Gastroesophageal sphincter (tissue), 4 donors: ENCODE measurements around the gene ROR1. TPM values are rescaled to one million over a fixed set of nuclear protein-coding genes. Genes with fewer than 3 reads are reported as not detected.

Experiments
- ATAC-seq: fragments of 150-250 bp; one replicate; pipeline ENCODE4 v1.9.1; 2016; ENCODE audit warnings: mild to moderate bottlenecking, moderate library complexity
- H3K27ac ChIP-seq, 4 donors: fragments of 200-600 bp; sonication (generic) in 3 of 4; 1 replicate in 3 of 4; 2 replicates in 1 of 4; pipeline ENCODE4 v1.5.1; 2016 to 2019
- H3K27me3 ChIP-seq: fragments of 200-600 bp; sonication (generic); one replicate; pipeline ENCODE4 v1.5.1; 2019
- H3K36me3 ChIP-seq, 2 donors: fragments of 200-600 bp; sonication (generic); one replicate each; pipeline ENCODE4 v1.5.1; 2019; ENCODE audit warnings: control low read depth in 1 of 2
- H3K4me1 ChIP-seq, 3 donors: fragments of 200-600 bp; sonication (generic); 1 replicate in 2 of 3; 2 replicates in 1 of 3; pipeline ENCODE4 v1.5.1; 2016 to 2019; ENCODE audit warnings: control low read depth in 2 of 3
- H3K4me3 ChIP-seq, 2 donors: fragments of 200-600 bp; sonication (generic); one replicate each; pipeline ENCODE4 v1.5.1; 2019; ENCODE audit warnings: mild to moderate bottlenecking in 1 of 2, moderate library complexity in 1 of 2
- H3K9me3 ChIP-seq, 3 donors: fragments of 200-600 bp; sonication (generic); one replicate each; pipeline ENCODE4 v1.5.1; 2017 to 2019; ENCODE audit warnings: control low read depth in 2 of 3
- EP300 ChIP-seq: sonication (generic); formaldehyde crosslinking; IDR thresholded peaks from one replicate; pipeline ENCODE4 v1.6.1; 2017; ENCODE audit warnings: antibody characterized with exemption, mild to moderate bottlenecking
- POLR2A ChIP-seq, 2 donors: fragments of 450-650 bp; IDR thresholded peaks; one replicate each; pipeline ENCODE4 v1.6.1; 2017; ENCODE audit warnings: antibody characterized with exemption in 2 of 2, mild to moderate bottlenecking in 2 of 2, moderate library complexity in 1 of 2
- POLR2AphosphoS5 ChIP-seq: sonication (generic); formaldehyde crosslinking; IDR thresholded peaks from one replicate; pipeline ENCODE4 v1.6.1; 2017; ENCODE audit warnings: antibody characterized with exemption
- WGBS, 2 donors: methylation state at CpG; one replicate each; pipeline ENCODE4 v1.1.5; 2018; ENCODE audit warnings: low coverage in 1 of 2; 5-methylcytosine and 5-hydroxymethylcytosine counted together
- total RNA-seq, 4 donors: library from RNA; depleted of rRNA; stranded (reverse); fragments of >200 nt; gene quantifications; one replicate each; pipeline ENCODE4 v1.1.0, GENCODE V29; 2016
- TF ChIP-seq, protein P1 (sequence below), 4 experiments: fragments of 200-600 bp in 2 of 4; fragments of 450-650 bp in 2 of 4; sonication (generic) in 1 of 4; IDR thresholded peaks; one replicate each; pipeline ENCODE4 v1.5.1; 2017 to 2019; ENCODE audit warnings: antibody characterized with exemption in 4 of 4, mild to moderate bottlenecking in 2 of 4, moderate library complexity in 2 of 4

Gene ROR1
- total RNA-seq, 4 donors from 2014 or later: 5.0 to 38.0 (median 8.3) TPM

GRCh38 chr1:64200064-64200463, 426.2 kb downstream of the ROR1 start:
- Histone ChIP-seq H3K9me3 (no peaks in the 10 kb centered on the region), H3K36me3 (no peaks in the 10 kb centered on the region), H3K4me1 (peaks cover 0 to 13% (median 0%) of the 10 kb centered on the region in 3 donors), H3K4me3 (no peak overlapping the region), H3K27me3 (no peaks in the 10 kb centered on the region), H3K27ac (no peak overlapping the region)
- no peak for ATAC-seq
- no peak for TF ChIP-seq EP300
- TF ChIP-seq, protein P1, sequence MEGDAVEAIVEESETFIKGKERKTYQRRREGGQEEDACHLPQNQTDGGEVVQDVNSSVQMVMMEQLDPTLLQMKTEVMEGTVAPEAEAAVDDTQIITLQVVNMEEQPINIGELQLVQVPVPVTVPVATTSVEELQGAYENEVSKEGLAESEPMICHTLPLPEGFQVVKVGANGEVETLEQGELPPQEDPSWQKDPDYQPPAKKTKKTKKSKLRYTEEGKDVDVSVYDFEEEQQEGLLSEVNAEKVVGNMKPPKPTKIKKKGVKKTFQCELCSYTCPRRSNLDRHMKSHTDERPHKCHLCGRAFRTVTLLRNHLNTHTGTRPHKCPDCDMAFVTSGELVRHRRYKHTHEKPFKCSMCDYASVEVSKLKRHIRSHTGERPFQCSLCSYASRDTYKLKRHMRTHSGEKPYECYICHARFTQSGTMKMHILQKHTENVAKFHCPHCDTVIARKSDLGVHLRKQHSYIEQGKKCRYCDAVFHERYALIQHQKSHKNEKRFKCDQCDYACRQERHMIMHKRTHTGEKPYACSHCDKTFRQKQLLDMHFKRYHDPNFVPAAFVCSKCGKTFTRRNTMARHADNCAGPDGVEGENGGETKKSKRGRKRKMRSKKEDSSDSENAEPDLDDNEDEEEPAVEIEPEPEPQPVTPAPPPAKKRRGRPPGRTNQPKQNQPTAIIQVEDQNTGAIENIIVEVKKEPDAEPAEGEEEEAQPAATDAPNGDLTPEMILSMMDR (IDR thresholded peaks at IDR 0.05): no peak
- TF ChIP-seq POLR2A (IDR thresholded peaks at IDR 0.05): no peak
- TF ChIP-seq POLR2AphosphoS5: no peak
- 0 to 89% methylated on average over 1 of the region's 1 CpG for WGBS, 2 donors

GRCh38 chr1:64203420-64203819, 429.6 kb downstream of the ROR1 start, which contains the start of gene UBE2U:
UBE2U (plus strand) TSS chr1:64203623; CDS start chr1:64204051, 428 bp downstream.
- H3K27me3 ChIP-seq: no peaks in the 10 kb centered on the region
- H3K27ac ChIP-seq: no peak within 1 kb of the TSS
- H3K4me3 ChIP-seq: no peak within 1 kb of the TSS
- H3K36me3 ChIP-seq: no peaks in the 10 kb centered on the region
- TF ChIP-seq POLR2A (IDR thresholded peaks at IDR 0.05): no peak
- TF ChIP-seq, protein P1 (IDR thresholded peaks at IDR 0.05): no peak
- no peak for TF ChIP-seq EP300
- no peak for TF ChIP-seq POLR2AphosphoS5
- ATAC-seq: no peak
- WGBS, 2 donors: 80 to 98% methylated on average over 2 to 8 of the region's 23 CpGs
- no peaks in the 10 kb centered on the region for H3K9me3 ChIP-seq
- no peaks in the 10 kb centered on the region for H3K4me1 ChIP-seq

DNA sequence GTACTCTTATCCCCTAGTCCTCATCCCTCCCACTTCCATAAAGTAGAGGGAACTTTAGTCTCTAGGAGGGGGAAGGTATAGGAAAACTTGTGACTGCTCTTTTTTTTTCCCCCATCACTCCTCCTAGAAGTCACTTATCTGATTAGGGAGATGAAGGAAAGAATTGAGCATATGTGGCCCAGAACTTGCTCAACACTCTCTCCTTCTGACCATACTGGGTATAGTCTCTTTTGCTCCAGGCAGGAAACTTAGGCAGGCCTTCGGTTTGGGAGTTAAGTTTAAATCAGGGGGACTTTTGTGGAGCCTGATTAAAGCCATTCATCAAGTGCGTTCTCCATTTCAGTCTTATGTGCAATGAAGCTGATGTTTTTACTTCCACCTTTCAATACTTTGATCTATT, 435.4 kb downstream of the ROR1 start:
- Histone ChIP-seq H3K27ac (no peak overlapping the region), H3K4me3 (no peak overlapping the region), H3K4me1 (no peaks in the 10 kb centered on the region), H3K9me3 (no peaks in the 10 kb centered on the region), H3K27me3 (no peaks in the 10 kb centered on the region), H3K36me3 (no peaks in the 10 kb centered on the region)
- WGBS, 2 donors: 79% methylated on average over 2 of the region's 2 CpGs; no CpG with 5 or more reads in 1 of the 2 donors
- TF ChIP-seq POLR2A (IDR thresholded peaks at IDR 0.05) (no peak), POLR2AphosphoS5 (no peak), EP300 (no peak)
- TF ChIP-seq, protein P1 (IDR thresholded peaks at IDR 0.05): no peak
- no peak for ATAC-seq

DNA sequence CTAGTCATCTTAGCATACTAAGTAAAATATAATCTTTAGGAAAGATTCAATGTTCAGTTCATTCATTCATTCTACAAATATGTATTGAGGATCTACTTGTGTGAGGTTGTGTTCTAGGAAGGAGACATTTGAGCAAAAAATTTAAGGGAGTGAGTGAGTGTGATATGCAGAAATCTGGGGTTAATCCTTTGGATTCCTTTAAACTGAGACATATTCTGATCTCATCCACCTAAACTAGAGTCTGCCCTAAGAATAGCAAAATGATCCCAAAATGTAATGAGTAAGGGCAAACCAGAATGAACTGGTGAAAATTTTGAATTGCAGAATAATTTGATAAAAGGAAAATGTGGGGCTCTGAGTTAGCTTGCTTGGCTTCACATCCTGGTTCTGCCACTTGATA, 438.2 kb downstream of the ROR1 start:
- H3K36me3 ChIP-seq: no peaks in the 10 kb centered on the region
- H3K9me3 ChIP-seq: no peaks in the 10 kb centered on the region
- H3K27me3 ChIP-seq: no peaks in the 10 kb centered on the region
- no peaks in the 10 kb centered on the region for H3K4me1 ChIP-seq
- no peak overlapping the region for H3K27ac ChIP-seq
- ATAC-seq: no peak
- TF ChIP-seq POLR2AphosphoS5 (no peak), POLR2A (IDR thresholded peaks at IDR 0.05) (no peak), EP300 (no peak)
- TF ChIP-seq, protein P1 (IDR thresholded peaks at IDR 0.05): no peak
- H3K4me3 ChIP-seq: no peak overlapping the region

DNA sequence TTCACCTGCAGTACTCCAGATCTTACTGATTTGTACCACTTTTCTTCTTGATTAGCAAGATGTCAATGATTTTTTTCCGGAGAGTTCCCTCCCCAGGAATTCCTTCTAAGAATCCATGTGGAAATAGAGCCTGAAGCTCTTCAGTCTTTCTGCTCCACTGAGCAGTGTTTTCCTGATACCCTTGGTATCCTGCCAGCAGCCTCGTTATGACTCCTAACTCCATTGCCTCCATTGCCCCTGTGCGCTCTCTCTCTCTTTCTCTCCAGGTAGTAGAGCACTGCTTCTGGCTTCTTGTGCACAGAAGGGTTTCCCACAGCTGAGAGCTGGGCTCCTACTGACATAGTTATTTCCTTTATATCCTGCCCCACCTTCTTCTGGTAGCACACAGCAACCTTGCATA, 441.8 kb downstream of the ROR1 start:
- 86 to 100% methylated on average over 2 to 3 of the region's 3 CpGs for WGBS, 2 donors
- H3K4me3 ChIP-seq: no peak overlapping the region
- no peaks in the 10 kb centered on the region for H3K36me3 ChIP-seq
- H3K27ac ChIP-seq: no peak overlapping the region
- no peak for TF ChIP-seq EP300
- TF ChIP-seq POLR2AphosphoS5: no peak
- TF ChIP-seq, protein P1 (IDR thresholded peaks at IDR 0.05): no peak
- TF ChIP-seq POLR2A (IDR thresholded peaks at IDR 0.05): no peak
- no peaks in the 10 kb centered on the region for H3K9me3 ChIP-seq
- no peaks in the 10 kb centered on the region for H3K27me3 ChIP-seq
- no peak for ATAC-seq
- H3K4me1 ChIP-seq: no peaks in the 10 kb centered on the region
